NOMO-1 treated with dmso at 0.1 percent for 144 hours (cell line): ENCODE results near the gene APLNR.
"Not testable (repeated sequence)": the region's sequence is repeated elsewhere in the genome, so short reads cannot be mapped to it uniquely, and the experiment has no call there.

Experiments used
- DNase-seq: peaks from one replicate; lab custom pipeline; 2025; ENCODE audit not compliant: unreplicated experiment; lab: John Stamatoyannopoulos, UW

The APLNR gene

DNA sequence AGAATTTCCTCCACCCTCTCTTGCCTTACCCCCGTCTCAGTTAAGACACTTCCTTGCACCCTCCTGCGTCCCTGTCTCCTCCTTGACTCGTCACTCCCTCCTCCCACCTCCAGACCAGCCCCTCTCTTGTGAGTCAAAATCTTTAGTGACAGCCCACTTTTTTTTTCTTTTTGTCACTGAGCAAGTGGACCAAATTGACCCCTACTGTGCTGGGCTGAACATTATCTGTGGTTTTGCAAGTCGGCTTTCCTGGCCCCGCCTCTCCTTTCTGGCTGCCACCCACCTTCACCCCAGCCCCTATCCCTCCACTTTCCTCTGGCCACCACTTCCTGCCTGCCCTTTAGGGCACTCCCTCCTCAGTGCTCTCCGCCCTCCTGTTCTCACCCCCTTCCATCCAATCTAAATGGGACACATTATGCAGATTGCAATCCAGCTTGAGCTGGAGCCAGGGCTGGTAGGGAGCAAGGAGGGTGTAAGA lies at the start of gene APLNR:
TSS of gene APLNR (minus strand) at position 47 of the 478 bp plus-strand sequence. CDS start 246 bp downstream, outside the sequence.
- DNase-seq, result no peak

DNA sequence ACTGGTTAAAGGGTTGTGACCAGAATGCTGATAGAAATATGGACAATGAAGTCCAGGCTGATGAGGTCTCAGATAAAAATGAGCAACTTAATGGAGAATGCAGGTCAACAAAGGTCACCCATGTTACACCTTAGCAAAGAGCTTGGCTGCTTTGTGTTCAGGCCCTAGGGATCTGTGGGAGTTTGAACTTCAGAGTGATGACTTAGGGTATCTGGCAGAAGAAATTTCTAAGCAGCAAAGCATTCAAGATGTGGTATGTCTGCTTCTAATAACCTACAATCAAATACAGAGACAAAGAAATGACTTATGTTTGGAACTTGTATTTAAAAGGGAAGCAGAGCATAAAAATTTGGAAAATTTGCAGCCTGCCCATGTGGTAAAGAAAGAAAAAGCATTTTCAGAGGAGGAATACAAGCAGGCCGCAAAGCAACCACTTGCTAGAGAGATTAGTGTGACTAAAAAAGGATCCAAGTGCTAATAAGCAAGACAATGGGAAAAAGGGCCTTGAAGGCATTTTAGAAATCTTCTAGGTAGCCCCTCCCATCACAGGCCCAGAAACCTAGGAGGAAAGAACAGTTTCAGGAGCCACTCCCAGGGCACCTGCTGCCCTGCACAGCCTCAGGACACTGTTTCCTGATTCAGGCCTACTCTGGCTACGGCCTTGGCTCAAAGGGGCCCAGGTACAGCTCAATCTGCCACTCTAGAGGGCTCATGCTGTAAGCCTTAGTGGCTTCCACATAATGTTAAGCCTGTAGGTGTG lies 46.4 kb upstream of the APLNR start:
- no peak for DNase-seq

DNA sequence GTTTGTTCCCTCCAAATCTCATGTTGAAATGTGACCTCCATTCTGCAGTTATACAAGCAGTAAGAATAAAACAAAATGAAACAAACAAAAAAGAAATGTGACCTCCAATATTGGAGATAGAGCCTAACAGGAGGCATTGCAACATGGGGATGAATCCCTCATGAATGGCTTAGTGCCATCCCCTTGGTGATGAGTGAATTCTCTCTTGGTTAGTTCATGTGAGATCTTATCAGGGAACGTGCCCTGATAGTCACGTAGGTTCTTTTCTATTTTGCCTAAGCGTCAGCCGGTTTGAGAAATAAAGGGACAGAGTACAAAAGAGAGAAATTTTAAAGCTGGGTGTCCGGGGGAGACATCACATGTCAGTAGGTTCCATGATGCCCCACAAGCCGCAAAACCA lies 44.5 kb upstream of the APLNR start:
- DNase-seq, result not testable (repeated sequence)

DNA sequence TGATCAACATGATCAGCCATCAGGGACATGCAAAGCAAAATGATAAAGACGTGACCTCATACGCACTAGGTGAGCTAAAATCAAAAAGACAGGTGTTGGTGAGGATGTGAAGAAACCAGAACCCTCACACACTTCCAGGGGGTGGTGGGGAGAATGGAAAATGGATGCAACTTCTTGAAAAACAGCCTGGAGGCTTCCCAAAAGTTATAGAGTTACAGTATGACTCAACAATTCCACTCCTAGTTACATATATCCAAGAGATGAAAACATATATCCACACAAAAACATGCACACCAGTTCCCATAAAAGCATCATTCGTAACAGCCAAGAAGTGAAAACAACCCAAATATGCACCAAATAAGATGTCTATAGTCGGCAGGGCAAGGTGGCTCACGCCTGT lies 42.1 kb upstream of the APLNR start:
- DNase-seq, result no peak

DNA sequence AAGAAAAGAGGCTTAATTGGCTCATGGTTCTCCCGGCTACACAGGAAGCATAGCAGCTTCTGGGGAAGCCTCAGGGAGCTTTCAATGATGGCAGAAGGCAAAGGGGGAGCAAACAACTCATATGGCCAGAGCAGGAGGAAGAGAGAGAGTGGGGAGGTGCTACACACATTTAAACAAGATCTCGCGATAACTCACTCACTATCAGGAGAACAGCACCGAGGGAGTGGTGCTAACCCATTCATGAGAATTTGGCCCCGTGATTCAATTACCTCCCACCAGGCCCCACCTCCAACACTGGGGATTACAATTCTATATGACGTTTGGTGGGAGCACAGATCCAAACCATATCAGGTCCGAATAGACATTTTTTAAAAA lies 41.7 kb upstream of the APLNR start:
- no peak for DNase-seq

DNA sequence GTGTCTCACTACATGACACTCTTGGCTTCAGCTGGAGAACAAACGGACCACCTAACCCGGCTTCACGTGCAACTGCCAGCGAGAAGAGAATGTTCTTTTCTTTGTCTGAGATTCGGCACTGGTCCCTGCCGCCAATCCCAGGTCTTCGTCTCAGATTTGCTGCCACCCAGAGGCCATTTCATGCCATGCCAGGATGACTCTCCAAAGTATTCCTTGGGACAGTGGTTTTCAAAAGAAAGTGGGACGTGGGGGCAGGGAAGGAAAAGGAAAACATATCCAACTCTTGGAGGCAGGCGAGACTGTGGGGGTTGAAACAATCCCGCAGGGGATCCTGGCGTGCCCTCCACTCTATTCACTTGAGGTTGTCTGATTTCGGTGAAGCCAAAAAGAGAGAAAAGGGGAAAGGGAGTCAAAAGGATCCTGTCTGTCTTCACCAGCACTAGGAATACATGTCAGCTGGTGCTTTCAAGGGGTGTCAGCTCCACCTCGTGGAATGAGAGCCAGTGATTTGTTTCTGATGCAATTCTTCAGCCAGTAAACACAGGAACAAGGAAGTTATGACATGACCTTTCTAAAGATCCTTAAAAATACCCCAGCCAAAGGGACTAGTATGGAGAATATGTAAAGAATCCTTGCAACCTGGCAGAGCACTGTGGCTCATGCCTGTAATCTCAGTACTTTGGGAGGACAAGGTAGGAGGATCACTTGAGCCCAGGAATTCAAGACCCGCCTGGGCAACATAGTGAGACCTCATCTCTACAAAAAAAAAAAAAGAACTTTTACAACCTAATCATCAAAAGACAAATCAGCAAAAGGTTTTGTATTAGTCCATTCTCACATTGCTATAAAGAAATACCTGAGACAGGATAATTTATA lies 41.0 kb upstream of the APLNR start:
- no peak for DNase-seq

DNA sequence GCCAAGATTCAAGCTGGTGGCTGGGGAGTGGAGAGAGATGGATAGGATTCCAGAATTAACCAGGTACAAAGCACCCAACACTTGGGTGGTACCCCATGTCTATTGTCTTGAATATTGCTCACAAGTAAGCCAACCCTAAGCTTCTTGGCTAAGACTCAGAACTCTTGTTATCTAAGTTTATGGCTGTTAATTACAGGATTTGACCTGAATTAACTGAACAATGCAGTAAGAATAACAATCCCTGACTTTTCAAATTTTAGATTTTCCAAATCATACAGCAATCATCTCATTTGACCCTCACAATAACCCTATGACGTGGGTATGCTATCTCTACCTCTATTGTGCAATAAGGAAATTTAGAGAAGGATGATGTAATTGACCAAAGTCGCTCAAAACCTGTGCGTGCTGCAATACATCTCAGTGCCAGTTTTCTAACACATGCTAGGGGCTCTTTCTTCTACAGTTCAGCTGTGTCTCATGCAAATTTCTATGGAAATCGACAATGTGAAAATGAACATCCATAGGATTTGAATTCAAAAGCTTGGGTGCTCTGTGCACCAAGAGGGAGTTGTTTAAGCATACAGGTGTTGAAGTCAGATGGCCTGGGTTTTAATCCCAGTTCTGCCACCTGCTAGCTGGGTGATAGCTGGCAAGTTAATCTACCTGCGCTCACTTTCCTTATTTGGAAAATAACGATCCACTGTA lies 40.1 kb upstream of the APLNR start:
- peak; percentile 28 for DNase-seq

DNA sequence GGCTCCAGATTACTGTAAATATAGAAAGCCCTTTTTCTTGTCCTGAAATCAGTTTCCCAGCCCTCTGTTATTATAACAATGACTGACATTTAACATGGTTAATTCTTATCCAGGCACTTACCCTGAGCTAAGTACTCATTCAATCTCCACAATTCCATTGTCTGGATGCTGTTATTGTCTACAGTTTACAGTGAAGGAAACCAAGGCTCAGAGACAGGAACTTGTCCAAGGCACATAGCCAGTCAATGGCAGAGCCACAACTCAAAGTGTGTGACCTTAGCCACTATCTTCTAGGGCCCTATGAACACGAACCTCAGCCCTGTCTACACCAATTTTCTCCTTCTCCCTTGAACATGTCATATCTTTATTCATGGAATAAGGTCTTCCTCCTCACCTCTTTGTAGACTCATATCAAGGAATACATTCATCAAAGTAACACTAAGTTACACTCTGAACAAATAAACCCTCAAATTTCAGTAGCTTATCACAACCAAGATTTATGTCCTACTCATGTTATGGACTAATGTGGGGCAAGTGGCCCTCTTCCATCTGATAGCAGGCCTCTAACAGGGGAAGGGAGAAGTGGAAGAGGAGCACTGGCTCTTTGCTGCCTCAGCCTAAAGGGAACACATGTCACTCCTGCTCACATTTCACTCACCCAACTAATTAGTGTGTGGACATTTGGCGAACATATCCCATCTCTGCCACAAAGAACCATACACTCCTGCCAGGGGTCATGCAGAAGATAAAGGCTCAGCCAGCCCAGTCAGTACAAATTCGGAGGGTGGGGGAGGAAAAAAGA lies 39.3 kb upstream of the APLNR start:
- no peak for DNase-seq

DNA sequence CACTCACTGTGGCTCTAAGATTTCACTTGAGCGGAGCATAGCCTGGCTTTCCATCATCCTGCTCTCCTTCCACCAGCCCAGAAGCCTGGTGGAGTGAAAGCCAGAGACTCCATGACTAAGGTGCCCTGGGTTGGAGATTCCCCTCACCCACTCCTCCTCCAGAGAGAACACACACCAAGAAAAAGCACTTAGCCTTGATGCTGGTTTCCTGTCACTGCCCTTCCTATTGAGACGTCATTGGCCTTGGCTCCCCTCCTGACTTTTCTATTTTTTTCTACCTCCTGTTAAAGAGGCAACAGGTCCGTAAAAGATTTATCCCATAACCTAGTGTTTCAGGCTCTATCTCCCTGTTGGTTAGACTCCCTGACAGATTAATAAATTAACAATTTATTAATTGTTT lies 38.5 kb upstream of the APLNR start:
- DNase-seq, result no peak

DNA sequence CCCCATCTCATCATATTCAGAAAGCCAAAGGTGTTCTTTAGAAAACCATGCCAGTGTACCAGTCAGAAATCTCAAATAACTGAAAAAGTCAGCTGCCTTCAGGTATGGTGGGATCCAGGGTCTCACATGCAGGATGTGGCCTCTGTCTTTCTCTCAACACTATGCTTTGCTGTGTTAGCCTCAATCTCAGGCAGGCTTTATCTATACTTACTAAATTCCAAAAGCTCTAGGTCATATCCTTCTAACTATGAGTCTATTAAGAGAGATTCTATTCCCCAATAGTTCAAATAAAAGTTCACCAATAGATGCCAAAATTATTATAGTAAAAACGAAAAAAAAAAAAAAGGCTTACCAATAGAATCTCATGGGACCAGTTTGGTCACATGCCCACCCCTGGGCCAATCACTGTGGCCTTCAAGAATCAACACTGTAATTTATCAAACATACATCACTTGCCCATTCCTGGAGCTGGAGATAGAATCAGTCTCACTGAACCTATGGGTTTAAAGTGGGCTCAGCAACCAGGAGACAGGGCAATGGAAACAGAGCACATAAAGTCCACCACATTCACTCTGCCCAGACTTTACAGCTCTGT lies 38.0 kb upstream of the APLNR start:
- no peak for DNase-seq

DNA sequence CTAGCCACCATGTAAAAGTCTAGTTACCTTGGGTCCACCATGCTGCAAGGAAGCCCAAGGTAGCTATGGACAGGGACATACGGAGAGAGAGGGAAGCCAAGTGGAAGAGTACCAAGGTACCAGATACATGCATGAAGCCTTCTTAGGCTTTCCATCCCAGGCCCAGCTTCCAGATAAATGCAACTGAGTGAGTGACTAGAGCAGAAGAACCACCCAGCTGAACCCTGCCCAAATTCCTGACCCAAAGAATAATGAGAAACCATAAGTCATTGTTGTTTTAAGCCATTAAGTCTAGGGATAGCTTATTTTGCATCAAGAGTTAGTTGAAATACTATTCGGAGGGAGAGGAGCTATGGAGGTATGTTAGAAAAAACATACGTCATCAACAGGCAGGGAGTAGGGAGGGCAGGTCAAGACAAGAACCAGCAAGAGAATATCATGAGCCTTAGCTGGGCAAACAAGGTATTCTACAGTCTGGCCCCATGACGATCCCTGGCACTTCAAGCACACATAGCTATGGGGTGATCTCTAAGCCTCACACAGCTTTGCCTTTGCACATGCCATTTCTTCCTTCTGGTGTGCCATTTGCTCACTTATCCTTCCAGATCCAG lies 36.5 kb upstream of the APLNR start:
- no peak for DNase-seq

DNA sequence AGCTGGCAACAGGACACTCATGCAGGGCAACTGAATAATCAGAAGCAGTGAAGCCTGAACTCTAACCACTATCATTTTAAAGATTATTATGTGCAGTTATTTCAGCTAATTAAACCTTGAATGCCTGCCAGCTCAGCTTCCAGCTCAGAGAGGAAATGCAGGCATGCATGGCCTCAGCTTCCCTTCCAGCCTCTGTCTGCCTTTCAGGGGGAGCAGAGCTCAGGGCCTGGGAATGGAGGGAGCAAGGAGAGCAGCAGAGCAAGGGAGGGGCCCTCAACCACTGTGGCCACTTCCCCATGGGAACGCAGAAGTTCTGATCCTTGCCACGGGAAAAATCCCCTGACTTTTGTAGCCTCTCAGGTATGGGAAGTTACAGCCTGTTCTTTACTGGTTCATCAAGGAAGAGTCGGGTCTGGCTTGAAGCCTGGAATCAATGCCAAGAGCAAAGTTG lies 32.5 kb upstream of the APLNR start:
- no peak for DNase-seq

DNA sequence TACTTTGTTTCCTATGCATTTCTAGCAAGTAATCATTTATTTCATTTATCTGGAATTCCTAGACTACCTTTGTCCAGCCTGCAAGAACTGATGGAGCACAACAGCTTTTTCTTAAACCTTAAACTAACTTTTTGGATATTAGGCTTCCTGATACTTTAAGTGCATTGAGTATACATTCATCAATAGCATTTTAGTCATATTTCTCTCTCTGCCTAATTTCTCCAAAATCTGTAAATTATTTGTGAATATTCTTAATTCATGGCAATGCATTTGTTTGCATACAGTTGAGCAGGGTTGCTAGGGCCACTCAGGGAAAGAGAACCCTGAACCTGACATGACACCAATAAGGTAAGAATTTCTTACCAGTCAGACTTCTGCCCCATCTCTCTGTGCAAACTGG lies 29.1 kb upstream of the APLNR start:
- DNase-seq, result no peak

DNA sequence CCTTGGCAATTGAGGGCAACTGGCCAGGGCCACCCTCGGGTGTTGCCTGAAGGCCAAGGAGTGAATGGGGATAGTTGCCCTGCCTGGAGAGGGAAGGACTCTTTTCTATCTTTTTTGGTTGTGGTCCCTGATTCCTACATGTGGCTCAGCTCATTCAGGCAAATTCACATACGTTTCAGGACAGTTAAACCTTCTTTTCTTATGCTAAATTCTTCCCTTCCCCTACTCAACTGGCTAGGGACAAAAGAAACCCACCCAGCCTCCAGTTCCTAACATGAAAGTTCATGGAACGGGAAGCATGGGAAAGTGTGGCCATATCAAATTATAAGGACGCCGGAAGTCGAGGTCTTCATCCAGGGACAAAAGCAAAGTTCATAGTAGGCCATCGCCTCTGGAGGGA lies 26.3 kb upstream of the APLNR start:
- DNase-seq, result no peak

DNA sequence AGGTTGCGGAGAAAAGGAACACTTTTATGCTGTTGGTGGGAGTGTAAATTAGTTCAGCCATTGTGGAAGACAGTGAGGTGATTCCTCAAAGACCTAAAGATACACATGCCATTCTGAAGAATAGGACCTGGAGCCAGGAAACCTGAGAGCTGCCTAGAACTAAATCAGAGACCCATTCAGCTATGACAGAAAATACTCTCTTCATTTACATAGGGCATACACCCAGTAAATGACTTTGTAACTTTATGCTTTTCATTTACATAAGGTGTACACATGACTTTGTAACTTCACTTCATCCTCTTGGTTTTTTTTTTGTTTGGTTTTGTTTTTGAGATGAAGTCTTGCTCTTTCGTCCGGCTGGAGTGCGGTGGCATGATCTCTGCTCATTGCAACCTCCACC lies 25.1 kb upstream of the APLNR start:
- no peak for DNase-seq

DNA sequence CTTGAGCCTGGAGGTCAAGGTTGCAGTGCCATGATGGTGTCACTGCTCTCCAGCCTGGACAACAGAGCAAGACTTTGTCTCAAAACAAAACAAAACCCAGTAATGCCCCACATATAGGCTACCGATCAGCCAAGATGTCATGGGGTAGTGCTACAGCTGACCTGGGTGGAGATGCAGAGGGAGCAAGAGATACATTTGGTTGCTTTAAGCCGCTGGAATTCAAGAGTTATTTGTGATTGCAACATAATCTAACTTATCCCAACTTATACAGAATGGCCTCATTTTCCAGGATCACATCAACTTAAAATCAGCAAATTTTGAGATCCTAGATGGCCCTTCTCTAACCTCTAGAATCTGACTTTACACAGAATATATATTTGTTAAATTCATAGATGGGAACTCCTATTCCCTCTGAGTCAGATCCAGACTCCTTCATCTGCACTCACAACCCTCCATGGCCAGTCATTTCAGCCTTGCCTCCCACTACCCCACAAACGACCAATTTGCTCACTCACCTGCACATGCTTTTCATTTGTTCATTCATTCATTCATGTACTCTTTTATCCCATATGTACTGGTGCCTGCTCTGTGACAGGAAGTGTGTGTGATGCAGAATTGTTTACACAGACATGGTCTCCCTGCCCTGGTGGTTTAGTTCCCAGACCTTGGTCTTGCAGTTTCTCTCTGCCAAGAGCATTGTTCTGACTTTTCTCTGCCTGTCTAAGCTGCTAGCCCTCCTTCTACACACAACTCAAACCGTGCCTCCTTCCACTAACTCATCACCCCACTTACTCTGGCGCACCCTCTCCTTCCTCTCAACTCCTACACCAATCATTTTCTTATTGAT lies 24.1 kb upstream of the APLNR start:
- DNase-seq, result no peak

DNA sequence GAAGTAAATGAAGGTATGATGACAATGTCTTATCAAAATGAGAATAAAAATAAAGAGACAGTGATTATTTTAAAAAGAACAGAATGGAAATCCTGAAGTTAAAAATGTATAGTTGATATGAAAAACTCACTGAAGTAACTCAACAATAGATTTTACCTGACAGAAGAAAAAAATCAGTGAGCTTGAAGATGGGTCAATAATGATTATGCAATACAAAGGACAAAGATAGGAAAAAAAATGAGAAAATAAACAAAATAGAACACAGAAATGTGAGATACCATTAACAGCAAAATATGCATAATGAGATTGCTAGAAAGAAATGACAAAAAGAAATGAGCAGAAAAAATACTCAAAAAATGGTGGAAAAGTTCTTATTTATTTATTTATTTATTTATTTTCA lies 19.1 kb upstream of the APLNR start:
- no peak for DNase-seq

DNA sequence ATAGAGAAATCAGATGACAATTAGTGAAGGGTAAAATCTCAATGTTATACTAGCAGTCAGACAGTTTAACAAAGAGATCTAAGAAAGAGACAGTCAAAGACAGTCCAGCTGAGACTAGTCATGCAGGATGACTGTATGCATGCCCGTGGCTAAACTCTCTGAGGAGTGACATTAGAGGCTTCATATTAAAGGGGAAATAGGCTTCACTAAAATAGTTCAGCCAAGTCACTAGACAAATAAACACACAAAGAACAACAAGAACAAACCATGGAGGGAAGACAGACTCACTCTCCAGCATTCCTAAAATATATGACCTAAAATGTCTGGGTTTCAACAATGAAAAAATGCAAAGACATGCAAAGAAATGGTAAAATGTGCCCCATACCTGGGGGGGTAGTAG lies 18.6 kb upstream of the APLNR start:
- no peak for DNase-seq

DNA sequence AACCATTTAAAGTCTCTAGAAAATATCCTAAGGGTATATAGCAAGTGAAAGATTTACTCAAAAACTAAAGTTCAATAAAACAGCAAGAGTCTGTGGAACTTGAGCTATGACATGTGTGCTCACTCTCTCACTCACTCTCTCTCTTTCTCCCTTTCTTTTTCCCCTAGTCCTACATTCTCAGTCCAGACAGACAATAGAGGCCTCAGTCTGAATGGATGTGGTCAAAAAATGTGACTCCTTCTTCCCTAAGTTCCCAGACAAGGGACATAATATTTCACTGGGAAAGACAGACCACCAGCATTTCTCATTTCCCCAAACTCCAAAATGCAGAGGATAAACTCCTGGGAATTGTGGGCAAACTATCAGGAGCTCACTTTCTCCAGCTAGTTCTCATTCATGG lies 17.6 kb upstream of the APLNR start:
- no peak for DNase-seq
